GM23338 (cell line): ENCODE data around the gene CRYGA. TPM values are rescaled to one million over a fixed set of nuclear protein-coding genes. Genes with fewer than 3 reads are reported as not detected.
"Not testable (repeated sequence)": the region's sequence is repeated elsewhere in the genome, so short reads cannot be mapped to it uniquely, and the experiment has no call there.

Experiments
- ATAC-seq: fragments of 200-7000 bp; cut with Tn5 transposase; 3 replicates; pipeline ENCODE4 v1.9.1; 2020
- DNase-seq: peaks from one replicate; pipeline ENCODE4 v3.0.0-alpha.2; 2015; ENCODE audit warnings: low spot score
- H2AFZ ChIP-seq: fragments of 200-600 bp; sonication (generic); 2 replicates; pipeline ENCODE4 v1.8.0; 2016; ENCODE audit warnings: antibody characterized with exemption, mild to moderate bottlenecking, moderate library complexity
- H3F3A ChIP-seq: fragments of 200-600 bp; sonication (generic); replicated peaks from 2 replicates; pipeline ENCODE4 v1.8.0; 2017; ENCODE audit warnings: antibody characterized with exemption, mixed run types, low read depth
- H3K27ac ChIP-seq: fragments of 200-600 bp; sonication (generic); 2 replicates; pipeline ENCODE4 v1.6.1; 2016; ENCODE audit warnings: low read depth
- H3K27me3 ChIP-seq: fragments of 200-600 bp; sonication (generic); 2 replicates; pipeline ENCODE4 v1.8.0; 2016; ENCODE audit warnings: mild to moderate bottlenecking, mixed run types, moderate library complexity; ENCODE audit not compliant: insufficient read depth
- H3K36me3 ChIP-seq: fragments of 200-600 bp; sonication (generic); 2 replicates; pipeline ENCODE4 v1.8.0; 2016; ENCODE audit warnings: mild to moderate bottlenecking; ENCODE audit not compliant: insufficient read depth
- H3K4me1 ChIP-seq: fragments of 200-600 bp; sonication (generic); 2 replicates; pipeline ENCODE4 v1.8.0; 2016; ENCODE audit warnings: mild to moderate bottlenecking, moderate library complexity; ENCODE audit not compliant: insufficient read depth
- H3K4me2 ChIP-seq: fragments of 200-600 bp; sonication (generic); 2 replicates; pipeline ENCODE4 v1.7.1; 2017; ENCODE audit warnings: mixed run types
- H3K4me3 ChIP-seq: fragments of 200-600 bp; sonication (generic); 2 replicates; pipeline ENCODE4 v1.6.1; 2016; ENCODE audit warnings: mixed run types
- H3K79me2 ChIP-seq: fragments of 200-600 bp; sonication (generic); replicated peaks from 2 replicates; pipeline ENCODE4 v1.8.0; 2017; ENCODE audit warnings: mild to moderate bottlenecking; ENCODE audit not compliant: insufficient read depth
- H3K9me2 ChIP-seq: fragments of 200-600 bp; sonication (generic); 2 replicates; pipeline ENCODE4 v1.8.0; 2017; ENCODE audit not compliant: insufficient read depth
- H4K20me1 ChIP-seq: fragments of 200-600 bp; sonication (generic); replicated peaks from 2 replicates; pipeline ENCODE4 v1.8.0; 2017; ENCODE audit warnings: mild to moderate bottlenecking; ENCODE audit not compliant: insufficient read depth
- H3K27ac Mint-ChIP-seq: 2 replicates; pipeline ENCODE4 v1.8.0; 2020; ENCODE audit warnings: inconsistent platforms, mild to moderate bottlenecking, moderate library complexity, mixed read lengths
- H3K27me3 Mint-ChIP-seq: 3 replicates; pipeline ENCODE4 v1.8.0; 2022; ENCODE audit warnings: low read depth, mild to moderate bottlenecking, moderate library complexity, mixed read lengths, inconsistent platforms; ENCODE audit not compliant: insufficient read depth, poor library complexity
- H3K36me3 Mint-ChIP-seq: 3 replicates; pipeline ENCODE4 v1.8.0; 2021; ENCODE audit warnings: low read depth, mild to moderate bottlenecking, inconsistent platforms, moderate library complexity, mixed read lengths
- H3K4me1 Mint-ChIP-seq: 3 replicates; pipeline ENCODE4 v1.8.0; 2020; ENCODE audit warnings: mild to moderate bottlenecking, inconsistent platforms, mixed read lengths
- H3K4me3 Mint-ChIP-seq: 3 replicates; pipeline ENCODE4 v1.8.0; 2021; ENCODE audit warnings: moderate library complexity, mild to moderate bottlenecking, inconsistent platforms, mixed read lengths
- H3K9me3 Mint-ChIP-seq: 3 replicates; pipeline ENCODE4 v1.8.0; 2020; ENCODE audit warnings: moderate library complexity, mild to moderate bottlenecking, inconsistent platforms, mixed read lengths
- EZH2 ChIP-seq: fragments of 200-600 bp; sonication (generic); IDR thresholded peaks from one replicate; pipeline ENCODE4 v1.8.0; 2017; ENCODE audit warnings: antibody characterized with exemption, mild to moderate bottlenecking, low read depth; ENCODE audit not compliant: unreplicated experiment
- POLR2AphosphoS5 ChIP-seq: IDR thresholded peaks from 2 replicates; pipeline ENCODE4 v1.6.1; 2016; ENCODE audit warnings: antibody characterized with exemption, low read depth
- ZNF462 ChIP-seq: fragments of 250-450 bp; sonication (Bioruptor Pico); IDR thresholded peaks from 2 replicates; pipeline ENCODE4 v1.5.0; 2020; ENCODE audit warnings: mild to moderate bottlenecking, moderate library complexity
- polyA plus RNA-seq: library from polyadenylated mRNA; unstranded; fragments of >200 nt; fragmentation: Nextera tagmentation; extraction: Ambion mirVana; gene quantifications from 2 replicates; pipeline ENCODE4 v1.2.1, GENCODE V29; 2016
- total RNA-seq: library from RNA; depleted of rRNA; stranded (reverse); fragments of >200 nt; shearing (Covaris generic); gene quantifications from 2 replicates; pipeline ENCODE4 v1.2.3, GENCODE V29; 2014

CRYGA gene
- total and polyA plus RNA-seq, 2 experiments from 2014 or later: not detected

- not testable (repeated sequence) for H3K79me2 ChIP-seq, H3K4me3 Mint-ChIP-seq, H3K9me2 ChIP-seq, H4K20me1 ChIP-seq, DNase-seq, H3K4me3 ChIP-seq, H3K36me3 Mint-ChIP-seq, H3K36me3 ChIP-seq, H3K27ac ChIP-seq, H3K9me3 Mint-ChIP-seq, ATAC-seq, H3F3A ChIP-seq, H3K4me2 ChIP-seq, H3K27ac Mint-ChIP-seq, H3K27me3 ChIP-seq, H2AFZ ChIP-seq
- Mint-ChIP-seq H3K27me3 (peaks cover 10% of the 10 kb centered on the region), H3K4me1 (peaks cover 13% of the 10 kb centered on the region)
- H3K4me1 ChIP-seq: peaks cover 19% of the 10 kb centered on the region
These were observed 46.0 kb downstream of the CRYGA start for GRCh38 chr2:208117390-208117789.

- Mint-ChIP-seq H3K4me3 (peak overlapping the region; percentile 79), H3K4me1 (peaks cover 26% of the 10 kb centered on the region), H3K36me3 (peaks cover 12% of the 10 kb centered on the region; the same call in 2 of the 3 replicates), H3K9me3 (no peaks in the 10 kb centered on the region), H3K27ac (0 out of 2 replicates have a peak overlapping the region, but pooled peaks have one; percentile 62), H3K27me3 (peaks cover 8% of the 10 kb centered on the region)
- H3K36me3 ChIP-seq: no peaks in the 10 kb centered on the region
- peak overlapping the region; percentile 60; the same call in 1 of the 2 replicates for H3K27ac ChIP-seq
- H4K20me1 ChIP-seq: no peaks in the 10 kb centered on the region
- H3K4me1 ChIP-seq: peaks cover 35% of the 10 kb centered on the region
- H3F3A ChIP-seq: 0 out of 2 replicates have a peak, but pooled peaks cover 3% of the 10 kb centered on the region
- H3K4me3 ChIP-seq: peak overlapping the region; percentile 48
- peaks cover 6% of the 10 kb centered on the region for H3K79me2 ChIP-seq
- peak overlapping the region; percentile 54; the same call in 1 of the 2 replicates for H2AFZ ChIP-seq
- peak; percentile 94 for ATAC-seq
- peak overlapping the region; percentile 58 for H3K4me2 ChIP-seq
- DNase-seq: peak; percentile 87
- TF ChIP-seq ZNF462 (CRISPR knock-in tag) (peak; percentile 73; the same call in 1 of the 2 replicates), POLR2AphosphoS5 (peak; percentile 81), EZH2 (no peak)
- H3K9me2 ChIP-seq: no peaks in the 10 kb centered on the region
- no peaks in the 10 kb centered on the region for H3K27me3 ChIP-seq
These were observed 50.4 kb downstream of the CRYGA start for GRCh38 chr2:208112969-208113368.

- peak overlapping the region; percentile 54; the same call in 1 of the 2 replicates for H2AFZ ChIP-seq
- peaks cover 40% of the 10 kb centered on the region for H3K4me1 ChIP-seq
- H3K9me2 ChIP-seq, H4K20me1 ChIP-seq, H3F3A ChIP-seq, H3K79me2 ChIP-seq, H3K9me3 Mint-ChIP-seq, H3K36me3 ChIP-seq, H3K27me3 Mint-ChIP-seq, H3K27me3 ChIP-seq: not testable (repeated sequence)
- peak overlapping the region; percentile 48 for H3K4me3 ChIP-seq
- H3K4me2 ChIP-seq: peak overlapping the region; percentile 58
- H3K27ac ChIP-seq: peak overlapping the region; percentile 60; the same call in 1 of the 2 replicates
- Mint-ChIP-seq H3K27ac (peak overlapping the region; percentile 52; the same call in 1 of the 2 replicates), H3K4me3 (peak overlapping the region; percentile 79), H3K36me3 (peaks cover 12% of the 10 kb centered on the region; the same call in 2 of the 3 replicates), H3K4me1 (peaks cover 33% of the 10 kb centered on the region)
- DNase-seq (peak; percentile 61), ATAC-seq (peak; percentile 86)
These were observed 51.1 kb downstream of the CRYGA start for GRCh38 chr2:208112273-208112745.
